HG02970 (cell line): ENCODE data around the gene CHEK1.
"Not testable (repeated sequence)": the region's sequence is repeated elsewhere in the genome, so short reads cannot be mapped to it uniquely, and the experiment has no call there.

Experiments used
- ATAC-seq: cut with Tn5 transposase; IDR thresholded peaks from one replicate; pipeline ENCODE4 v1.9.1; 2021; ENCODE audit warnings: mild to moderate bottlenecking, moderate library complexity, moderate number of reproducible peaks; ENCODE audit not compliant: unreplicated experiment, low FRiP score

The CHEK1 gene

DNA sequence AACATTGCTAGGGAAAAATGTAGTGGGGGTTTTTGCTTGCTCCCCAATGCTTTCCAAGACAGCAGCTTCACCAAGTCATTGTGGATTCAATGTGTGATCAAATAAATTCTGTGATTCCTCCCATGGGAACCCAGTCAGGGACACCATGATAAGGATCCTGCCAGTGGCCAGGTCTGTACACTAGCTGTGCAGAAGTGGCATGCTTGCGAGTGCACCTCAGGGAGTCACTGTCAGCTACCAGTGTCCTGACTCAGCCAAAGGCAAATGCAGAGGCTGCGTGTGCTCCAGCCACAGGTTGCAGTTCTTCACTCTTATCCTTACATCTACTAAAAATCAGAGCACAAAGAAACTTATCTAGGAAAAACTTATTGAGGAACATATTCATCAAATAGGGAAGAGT lies 65.0 kb downstream of the CHEK1 start:
- ATAC-seq, result no peak

GRCh38 chr11:125692887-125693286 lies 67.9 kb downstream of the CHEK1 start:
- ATAC-seq, result no peak

- no peak for ATAC-seq
These were observed 70.0 kb downstream of the CHEK1 start for GRCh38 chr11:125694951-125695350.

GRCh38 chr11:125701018-125701610 lies 76.2 kb downstream of the CHEK1 start:
- ATAC-seq, result no peak

DNA sequence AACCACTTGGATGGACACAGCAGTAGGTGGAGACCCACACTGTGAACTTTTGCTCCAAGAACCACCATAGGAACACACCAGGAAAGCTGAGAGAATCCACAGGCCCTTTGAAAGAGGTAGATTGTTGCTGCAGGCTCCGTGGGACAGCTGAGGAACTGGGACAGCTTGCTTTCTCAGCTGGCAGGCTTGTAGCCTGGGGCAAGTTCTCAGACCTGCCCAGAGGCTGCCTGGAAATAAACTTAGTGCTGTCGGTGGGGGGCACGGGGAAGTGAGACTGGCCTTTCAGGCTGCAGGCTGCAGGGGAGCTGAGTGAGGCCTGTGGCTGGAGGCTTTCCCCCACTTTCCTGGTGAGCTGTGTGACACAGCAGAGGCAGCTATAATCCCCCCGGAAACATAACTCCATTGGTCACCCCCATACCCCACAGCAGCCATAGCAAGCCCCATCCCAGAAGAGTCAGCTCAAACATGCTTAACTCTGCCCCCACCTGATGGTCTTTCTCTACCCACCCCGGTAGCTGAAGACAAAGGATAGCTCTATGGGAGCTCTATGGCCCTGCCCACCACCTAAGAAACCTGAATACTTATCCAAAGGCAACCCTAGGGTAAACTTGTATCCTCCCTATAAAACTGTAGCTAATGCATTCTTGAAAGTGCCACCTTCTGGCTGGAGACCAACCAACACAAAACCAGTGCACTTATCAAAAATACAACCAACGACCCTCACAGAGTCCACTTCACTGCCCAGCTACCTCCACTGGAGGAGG lies 77.1 kb downstream of the CHEK1 start:
- ATAC-seq, result no peak

DNA sequence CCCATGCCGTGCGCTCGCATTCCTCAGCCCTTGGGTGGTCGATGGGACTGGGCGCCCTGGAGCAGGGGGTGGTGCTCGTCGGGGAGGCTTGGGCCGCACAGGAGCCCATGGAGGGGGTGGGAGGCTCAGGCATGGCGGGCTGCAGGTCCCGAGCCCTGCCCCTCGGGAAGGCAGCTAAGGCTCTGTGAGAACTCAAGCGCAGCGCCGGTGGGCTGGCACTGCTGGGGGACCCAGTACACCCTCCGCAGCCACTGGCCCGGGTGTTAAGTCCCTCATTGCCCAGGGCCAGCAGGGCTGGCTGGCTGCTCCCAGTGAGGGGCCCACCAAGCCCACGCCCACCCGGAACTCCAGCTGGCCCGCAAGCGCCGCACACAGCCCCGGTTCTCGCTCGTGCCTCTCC lies 79.7 kb downstream of the CHEK1 start:
- ATAC-seq, result not testable (repeated sequence)

DNA sequence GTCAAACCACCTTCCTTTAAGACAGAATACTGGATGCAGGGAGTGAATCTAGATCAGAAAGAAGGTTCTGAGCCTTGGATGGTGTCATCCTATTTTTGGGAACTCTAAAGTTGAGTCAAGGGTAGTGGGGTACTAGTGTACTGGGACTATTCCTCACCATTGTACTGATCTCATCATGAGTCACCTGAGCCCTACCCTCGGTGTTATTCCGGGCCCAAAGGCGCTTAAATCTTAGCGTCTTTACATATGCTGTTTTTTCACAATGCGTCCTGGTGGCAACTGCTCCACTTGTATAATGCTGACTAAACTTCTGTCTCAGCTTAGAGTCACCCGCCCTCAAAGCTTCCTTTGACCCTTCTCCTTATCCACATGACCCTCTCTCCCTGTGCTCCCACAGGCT lies 95.8 kb downstream of the CHEK1 start:
- ATAC-seq, result no peak

DNA sequence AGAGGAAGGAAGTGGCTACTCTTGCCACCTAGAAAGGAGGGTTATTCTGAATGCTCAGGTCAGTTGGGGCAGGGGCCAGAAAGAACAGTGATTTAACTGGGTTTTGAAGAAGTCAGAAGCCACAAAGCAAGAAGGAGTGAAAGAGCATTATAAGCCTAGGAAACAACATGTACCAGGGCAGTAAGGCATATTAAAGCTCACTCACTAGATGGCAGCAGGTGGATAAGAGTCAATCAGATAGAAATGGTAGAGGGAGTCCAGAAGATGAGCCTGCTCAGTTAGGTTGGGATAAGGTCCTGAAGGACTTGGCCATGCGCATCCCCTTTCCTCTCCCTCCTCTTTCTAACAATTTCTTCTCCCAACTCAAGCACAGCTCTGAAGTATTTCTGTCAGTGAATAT lies 99.2 kb downstream of the CHEK1 start:
- no peak for ATAC-seq
